A549 treated with AZD9567 at 1 μM for 4 hours (cell line): Measurements from ENCODE around the gene KHDRBS2. TPM values are rescaled to one million over a fixed set of nuclear protein-coding genes. Genes with fewer than 3 reads are reported as not detected.

ENCODE experiments used
- total RNA-seq: library from RNA; stranded (reverse); fragments of 200-300 nt; extraction: Qiagen RNA extraction; gene quantifications from 5 replicates; pipeline ENCODE4 v1.2.3, GENCODE V29; 2022; ENCODE audit not compliant: insufficient read depth

The KHDRBS2 gene
- not detected in 5 replicates for total RNA-seq

GRCh38 chr6:62285612-62286469 lies at the start of gene KHDRBS2:
Gene KHDRBS2 (minus strand): TSS chr6:62286225.

